Mammary epithelial cell (primary cell): Measurements from ENCODE around the gene VPS54.
"Not testable (repeated sequence)": the region's sequence is repeated elsewhere in the genome, so short reads cannot be mapped to it uniquely, and the experiment has no call there.

Source experiments
- CTCF ChIP-seq, 2 donors: IDR thresholded peaks in 1 of 2; conservative IDR thresholded peaks in 1 of 2; 2 replicates each; pipeline ENCODE4 v1.5.1; 2011 to 2012; ENCODE audit warnings: inconsistent platforms in 2 of 2, low read length in 2 of 2, mild to moderate bottlenecking in 2 of 2, control low read depth in 1 of 2, low read depth in 1 of 2; ENCODE audit not compliant: insufficient read depth in 1 of 2; ENCODE audit errors: extremely low read depth in 1 of 2
- EZH2 ChIP-seq: IDR thresholded peaks from 2 replicates; pipeline ENCODE4 v1.6.1; 2012; ENCODE audit warnings: low read length, inconsistent platforms, borderline replicate concordance

GRCh38 chr2:63996582-63997198 is 22.5 kb downstream of the VPS54 start:
- TF ChIP-seq EZH2; CTCF (conservative IDR thresholded peaks at IDR 0.05 in 1 of 2, IDR thresholded peaks at IDR 0.05 in 1 of 2; ENCODE audit: extremely low read depth in 1 of 2, insufficient read depth in 1 of 2, low read depth in 1 of 2, low read length in 2 of 2): not testable (repeated sequence)
